ENCODE measurements around the gene TPM4.

DNA sequence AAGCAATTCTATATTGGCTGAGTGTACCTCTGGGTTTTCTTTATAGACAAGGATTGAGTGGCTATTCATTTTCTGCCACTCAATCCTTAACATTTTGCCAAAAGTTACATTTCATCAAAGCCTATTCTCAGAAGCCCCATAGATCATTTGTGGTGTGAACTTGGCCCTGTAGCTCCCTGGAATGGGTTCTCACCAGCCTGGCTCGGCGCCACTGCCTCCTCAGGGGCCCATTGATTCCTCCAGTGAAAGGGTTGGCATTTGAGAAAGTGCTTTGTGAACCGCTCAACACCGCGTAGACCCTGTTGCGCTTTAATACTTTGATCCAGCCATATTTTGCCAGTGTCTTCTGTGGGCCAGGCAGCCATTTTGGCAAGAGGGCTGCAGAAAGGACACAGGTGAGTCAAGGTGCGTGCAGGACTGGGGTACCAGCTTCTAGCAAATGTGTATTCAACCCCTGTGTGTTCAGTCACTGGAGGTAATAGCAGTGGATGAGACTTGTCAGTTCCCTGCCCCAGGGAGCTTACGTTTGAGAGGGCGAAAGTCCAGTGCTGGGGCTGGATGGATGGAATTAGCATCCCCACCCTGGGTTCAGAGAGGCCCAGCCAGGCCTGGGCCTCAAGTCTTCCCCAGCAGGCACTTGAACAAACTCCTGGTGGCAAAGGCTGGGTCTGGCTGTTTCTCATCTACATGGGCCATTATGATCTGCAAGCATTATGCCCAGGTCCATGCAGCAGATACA is 39.2 kb downstream of the TPM4 start:
- no peak for TF ChIP-seq CTCF (IDR thresholded peaks at IDR 0.05)
- no peak for TF ChIP-seq POLR2A (IDR thresholded peaks at IDR 0.05)

All from heart left ventricle (tissue), 13 donors.